Eye (tissue), 1 donor: ENCODE data around the gene SLC16A3.
"Not testable (repeated sequence)": the region's sequence is repeated elsewhere in the genome, so short reads cannot be mapped to it uniquely, and the experiment has no call there.

Experiments used
- DNase-seq: peaks from one replicate; pipeline ENCODE4 v3.0.0-alpha.2; 2015

The SLC16A3 gene

GRCh38 chr17:82247856-82248671 lies 19.2 kb downstream of the SLC16A3 start:
- DNase-seq: no peak

- DNase-seq: no peak
Observed at GRCh38 chr17:82248815-82249674, 20.2 kb downstream of the SLC16A3 start.

- no peak for DNase-seq
Observed at GRCh38 chr17:82249896-82250581, 21.2 kb downstream of the SLC16A3 start.

GRCh38 chr17:82250868-82251500 lies 22.1 kb downstream of the SLC16A3 start:
- no peak for DNase-seq

- no peak for DNase-seq
Observed at GRCh38 chr17:82252511-82253178, 23.8 kb downstream of the SLC16A3 start.

- no peak for DNase-seq
Observed at GRCh38 chr17:82253179-82253544, 24.3 kb downstream of the SLC16A3 start.

GRCh38 chr17:82254096-82254495 lies 25.3 kb downstream of the SLC16A3 start:
- DNase-seq: not testable (repeated sequence)

- DNase-seq: not testable (repeated sequence)
Observed at GRCh38 chr17:82254746-82255145, 25.9 kb downstream of the SLC16A3 start.

- no peak for DNase-seq
Observed at GRCh38 chr17:82255402-82255972, 26.6 kb downstream of the SLC16A3 start.

- no peak for DNase-seq
Observed at GRCh38 chr17:82256242-82256885, 27.5 kb downstream of the SLC16A3 start.

GRCh38 chr17:82257473-82257872 lies 28.6 kb downstream of the SLC16A3 start:
- DNase-seq: peak; percentile 50

- no peak for DNase-seq
Observed at GRCh38 chr17:82258555-82258954, 29.7 kb downstream of the SLC16A3 start.

GRCh38 chr17:82259972-82260961 lies 31.4 kb downstream of the SLC16A3 start:
- DNase-seq: not testable (repeated sequence)

- DNase-seq: no peak
Observed at GRCh38 chr17:82262344-82262743, 33.5 kb downstream of the SLC16A3 start.

GRCh38 chr17:82263641-82264040 lies 34.8 kb downstream of the SLC16A3 start:
- no peak for DNase-seq

GRCh38 chr17:82266142-82266541 lies 37.3 kb downstream of the SLC16A3 start:
- no peak for DNase-seq

GRCh38 chr17:82267575-82268379 lies 38.9 kb downstream of the SLC16A3 start:
- peak; percentile 33 for DNase-seq

GRCh38 chr17:82269138-82269881 lies 40.5 kb downstream of the SLC16A3 start:
- DNase-seq: no peak
